SU-DHL-6 (cell line): Measurements from ENCODE around the gene PDE4D.
"Not testable (repeated sequence)": the region's sequence is repeated elsewhere in the genome, so short reads cannot be mapped to it uniquely, and the experiment has no call there.

Experiments used
- CTCF ChIP-seq: fragments of 200-600 bp; sonication (generic); IDR thresholded peaks from one replicate; pipeline ENCODE4 v1.5.1; 2017; ENCODE audit warnings: antibody characterized with exemption, mild to moderate bottlenecking, low read length, moderate library complexity; ENCODE audit not compliant: insufficient read depth, poor library complexity, severe bottlenecking
- EZH2phosphoT487 ChIP-seq: fragments of 200-600 bp; sonication (generic), shearing (Covaris generic); conservative IDR thresholded peaks from 2 replicates; pipeline ENCODE4 v1.6.1; 2018; ENCODE audit warnings: mild to moderate bottlenecking, antibody characterized with exemption, low read length, moderate library complexity, mixed read lengths

GRCh38 chr5:59784708-59785107 is 108.8 kb downstream of the PDE4D start:
- TF ChIP-seq CTCF, EZH2phosphoT487: not testable (repeated sequence)
